HG03432 (cell line): Measurements from ENCODE around the gene CTNND2.

Experiments used
- ATAC-seq: cut with Tn5 transposase; IDR thresholded peaks from one replicate; pipeline ENCODE4 v1.9.1; 2021; ENCODE audit warnings: mild to moderate bottlenecking, moderate library complexity; ENCODE audit not compliant: unreplicated experiment

The CTNND2 gene, protein sequence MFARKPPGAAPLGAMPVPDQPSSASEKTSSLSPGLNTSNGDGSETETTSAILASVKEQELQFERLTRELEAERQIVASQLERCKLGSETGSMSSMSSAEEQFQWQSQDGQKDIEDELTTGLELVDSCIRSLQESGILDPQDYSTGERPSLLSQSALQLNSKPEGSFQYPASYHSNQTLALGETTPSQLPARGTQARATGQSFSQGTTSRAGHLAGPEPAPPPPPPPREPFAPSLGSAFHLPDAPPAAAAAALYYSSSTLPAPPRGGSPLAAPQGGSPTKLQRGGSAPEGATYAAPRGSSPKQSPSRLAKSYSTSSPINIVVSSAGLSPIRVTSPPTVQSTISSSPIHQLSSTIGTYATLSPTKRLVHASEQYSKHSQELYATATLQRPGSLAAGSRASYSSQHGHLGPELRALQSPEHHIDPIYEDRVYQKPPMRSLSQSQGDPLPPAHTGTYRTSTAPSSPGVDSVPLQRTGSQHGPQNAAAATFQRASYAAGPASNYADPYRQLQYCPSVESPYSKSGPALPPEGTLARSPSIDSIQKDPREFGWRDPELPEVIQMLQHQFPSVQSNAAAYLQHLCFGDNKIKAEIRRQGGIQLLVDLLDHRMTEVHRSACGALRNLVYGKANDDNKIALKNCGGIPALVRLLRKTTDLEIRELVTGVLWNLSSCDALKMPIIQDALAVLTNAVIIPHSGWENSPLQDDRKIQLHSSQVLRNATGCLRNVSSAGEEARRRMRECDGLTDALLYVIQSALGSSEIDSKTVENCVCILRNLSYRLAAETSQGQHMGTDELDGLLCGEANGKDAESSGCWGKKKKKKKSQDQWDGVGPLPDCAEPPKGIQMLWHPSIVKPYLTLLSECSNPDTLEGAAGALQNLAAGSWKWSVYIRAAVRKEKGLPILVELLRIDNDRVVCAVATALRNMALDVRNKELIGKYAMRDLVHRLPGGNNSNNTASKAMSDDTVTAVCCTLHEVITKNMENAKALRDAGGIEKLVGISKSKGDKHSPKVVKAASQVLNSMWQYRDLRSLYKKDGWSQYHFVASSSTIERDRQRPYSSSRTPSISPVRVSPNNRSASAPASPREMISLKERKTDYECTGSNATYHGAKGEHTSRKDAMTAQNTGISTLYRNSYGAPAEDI (N-terminal part only)

GRCh38 chr5:11904265-11904906, at the start of gene CTNND2:
Gene CTNND2 (minus strand): TSS chr5:11904446. CDS start chr5:11903853, 593 bp downstream.
- peak; percentile 4 for ATAC-seq

DNA sequence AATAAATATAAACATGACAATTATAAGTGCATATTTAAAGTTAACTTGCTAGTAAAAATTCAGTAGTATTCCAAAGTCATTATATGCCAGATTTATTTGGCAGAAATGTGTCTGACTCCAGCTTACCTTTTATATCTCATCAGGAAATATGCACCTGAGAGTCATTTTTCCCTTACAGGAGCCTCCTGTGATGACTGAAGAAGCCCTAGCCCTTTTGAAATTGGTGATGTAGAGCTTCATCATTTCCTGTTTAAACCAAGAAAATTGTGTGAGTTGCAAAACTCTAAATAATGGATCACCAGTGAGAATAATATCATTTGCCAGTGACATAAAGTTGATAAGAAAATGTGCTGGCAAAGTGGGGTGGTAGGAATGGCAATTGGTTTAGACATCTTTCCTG, 42.1 kb upstream of the CTNND2 start:
- ATAC-seq = no peak

DNA sequence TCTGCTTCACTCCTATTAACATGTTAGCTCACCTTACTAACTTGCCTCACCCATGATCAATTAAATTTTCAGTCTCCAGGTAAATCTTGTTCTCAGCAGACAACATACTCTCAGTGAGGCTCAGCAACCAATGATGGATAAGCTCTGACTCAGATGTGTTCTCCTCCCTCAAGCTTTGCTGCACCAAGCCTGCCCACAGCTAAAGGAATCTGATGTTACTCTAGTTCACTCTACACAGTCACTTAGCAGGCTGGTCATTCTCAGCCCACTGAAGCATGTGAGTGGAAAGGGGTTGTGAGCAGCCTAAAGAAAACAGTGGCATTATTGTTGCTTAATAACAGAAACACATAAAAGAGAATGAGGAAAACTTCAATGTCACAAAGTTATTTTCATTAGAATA, 37.3 kb upstream of the CTNND2 start:
- no peak for ATAC-seq

- no peak for ATAC-seq
These were observed 27.4 kb upstream of the CTNND2 start for GRCh38 chr5:11931638-11932037.

- ATAC-seq = no peak
These were observed 24.7 kb upstream of the CTNND2 start for GRCh38 chr5:11928909-11929308.

- no peak for ATAC-seq
These were observed 21.5 kb upstream of the CTNND2 start for GRCh38 chr5:11925701-11926100.

- ATAC-seq = no peak
These were observed 18.1 kb upstream of the CTNND2 start for GRCh38 chr5:11922394-11922793.

DNA sequence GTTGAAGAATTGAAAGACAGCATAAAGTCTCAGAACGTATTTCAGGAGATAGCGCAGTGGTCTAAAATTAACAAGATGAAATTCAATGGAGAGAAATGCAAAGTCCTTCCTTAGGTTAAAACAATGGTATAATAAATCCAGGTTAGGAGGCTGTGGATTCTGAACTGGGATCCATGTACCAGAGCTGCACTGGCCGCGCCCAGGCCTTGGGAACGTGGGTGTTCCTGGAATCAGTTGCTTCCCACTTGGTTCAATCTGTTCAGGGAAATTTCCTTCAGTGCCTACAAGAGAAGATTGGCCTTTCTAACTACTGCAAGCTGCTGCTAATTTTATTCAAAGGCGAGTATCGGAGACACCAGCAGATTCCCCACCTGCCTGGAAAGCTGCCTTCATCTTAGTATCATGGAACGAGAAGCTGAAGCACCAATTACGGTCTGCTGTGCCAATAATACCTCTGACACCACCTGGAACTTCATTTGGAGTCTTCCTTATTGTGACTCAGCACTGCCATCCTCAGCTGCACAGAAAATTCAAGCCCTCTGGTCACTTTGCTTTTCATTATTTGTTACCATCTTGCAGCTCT, 14.3 kb upstream of the CTNND2 start:
- ATAC-seq = no peak

GRCh38 chr5:11909471-11909870, 5.2 kb upstream of the CTNND2 start:
- ATAC-seq = no peak

- no peak for ATAC-seq
These were observed 2.3 kb upstream of the CTNND2 start for GRCh38 chr5:11906497-11906896.

GRCh38 chr5:11905206-11905605, 960 bp upstream of the CTNND2 start:
- no peak for ATAC-seq

DNA sequence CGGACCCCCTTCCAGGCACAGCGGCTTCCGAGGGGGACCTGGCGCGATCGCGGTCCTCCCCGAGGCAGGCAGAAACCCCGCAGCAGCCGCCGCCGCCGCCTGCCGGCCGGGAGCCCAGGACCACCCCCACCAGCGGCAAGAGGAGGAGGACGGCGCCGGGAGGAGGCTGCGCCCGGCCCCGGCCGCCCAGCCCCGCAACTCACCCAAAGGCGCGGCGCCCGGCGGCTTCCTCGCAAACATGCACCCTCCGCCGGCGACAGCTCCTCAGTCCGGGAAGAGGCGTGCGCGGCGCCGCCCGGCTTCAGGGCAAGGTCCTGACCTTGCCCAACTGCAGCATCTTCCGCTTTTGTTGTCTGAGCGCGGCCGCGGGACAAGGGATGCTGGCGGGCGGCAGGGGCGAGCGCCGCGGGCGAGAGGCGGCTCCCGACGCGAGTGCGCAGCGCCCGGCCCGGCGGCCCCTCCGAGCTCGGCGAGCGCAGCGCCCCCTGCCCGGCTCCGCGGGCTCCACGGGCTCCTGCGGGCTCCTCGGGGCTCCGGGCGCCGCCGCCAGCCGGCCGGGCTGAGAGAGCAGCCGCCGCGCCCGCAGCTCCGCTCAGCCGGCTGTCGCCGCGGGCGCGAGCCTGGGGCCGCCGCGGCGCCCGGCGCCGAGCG, 507 bp downstream of the CTNND2 start:
- ATAC-seq = peak; percentile 63

DNA sequence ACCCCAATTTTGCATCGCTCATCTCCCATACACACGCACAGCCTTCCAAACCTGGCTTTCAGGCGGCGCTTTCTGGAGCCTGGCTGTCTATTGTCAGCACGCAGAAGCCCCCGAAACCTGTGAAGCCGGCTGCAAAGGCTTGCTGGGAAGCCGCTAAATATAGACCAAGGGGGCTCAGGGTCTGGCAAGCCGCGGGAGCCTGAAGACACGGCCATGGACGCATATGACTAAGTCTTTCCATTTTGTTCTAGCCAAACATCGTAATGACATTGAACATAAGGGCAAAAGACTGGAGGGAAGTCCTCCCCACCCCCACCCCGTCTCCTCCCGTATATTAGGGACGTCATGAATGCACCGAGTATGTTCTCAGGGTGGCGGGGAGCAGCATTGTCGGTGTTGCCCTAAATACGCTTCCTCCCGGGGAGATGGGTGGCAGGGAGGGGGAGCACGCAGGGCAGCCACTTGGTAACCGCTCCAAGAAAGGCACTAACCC, 1.1 kb downstream of the CTNND2 start:
- no peak for ATAC-seq

DNA sequence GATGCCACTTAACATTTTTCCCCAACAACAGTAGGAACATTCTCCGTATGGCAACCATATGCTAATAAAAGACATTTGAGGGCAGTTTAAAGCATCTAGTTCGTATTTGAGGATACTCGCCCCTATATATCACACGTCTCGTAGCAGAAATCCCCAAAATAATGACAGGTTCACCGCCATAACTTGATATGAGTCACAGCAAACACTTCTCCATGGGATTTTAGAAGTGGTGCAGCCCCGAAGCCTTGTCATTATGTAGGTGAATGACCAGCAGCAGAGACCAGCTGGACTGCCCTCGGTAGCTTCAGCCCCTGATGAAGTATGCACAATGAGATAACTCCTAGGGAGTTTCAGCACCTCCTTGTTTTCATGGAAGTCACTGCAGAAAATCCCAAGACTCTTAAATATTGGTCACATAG, 2.0 kb downstream of the CTNND2 start:
- no peak for ATAC-seq

GRCh38 chr5:11898787-11899186, 5.5 kb downstream of the CTNND2 start:
- ATAC-seq = no peak

DNA sequence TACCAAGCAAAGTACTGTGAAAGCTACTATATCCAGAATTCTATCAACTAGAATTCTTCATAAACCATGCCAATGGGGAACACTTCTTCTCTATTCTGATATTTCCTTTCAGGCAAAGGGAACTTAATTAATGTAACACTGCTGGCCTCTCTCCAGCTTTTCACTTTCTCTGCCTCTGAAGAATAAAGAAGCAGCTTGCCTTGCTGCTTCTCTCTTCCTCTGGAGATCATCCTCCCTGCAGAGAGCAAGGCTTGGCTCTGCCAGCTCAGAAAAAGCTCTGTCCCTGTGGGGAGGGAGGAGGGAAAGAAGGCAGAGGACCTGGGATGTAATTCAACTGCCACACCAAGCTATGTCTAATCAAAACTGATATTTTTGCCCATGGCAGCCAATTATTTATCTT, 6.5 kb downstream of the CTNND2 start:
- ATAC-seq = no peak

DNA sequence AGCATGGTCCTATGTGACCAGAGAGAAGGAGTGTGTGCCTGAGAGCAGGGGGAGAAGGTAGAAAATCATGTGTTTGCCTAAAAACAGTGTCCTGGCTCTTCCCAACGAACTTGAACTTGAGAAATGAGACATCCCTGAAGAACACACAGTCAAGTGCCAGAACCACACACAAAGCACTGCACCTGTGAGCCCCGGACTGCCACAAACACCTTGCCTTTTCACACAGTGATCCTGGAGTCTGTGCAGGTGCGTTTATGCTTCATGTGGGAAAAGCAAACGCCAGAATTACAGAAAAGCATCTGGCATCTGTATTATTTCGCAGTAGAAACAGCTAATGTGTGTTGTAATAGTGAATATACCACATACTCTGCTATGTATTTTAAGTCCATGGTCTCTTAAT, 9.3 kb downstream of the CTNND2 start:
- ATAC-seq = no peak

- no peak for ATAC-seq
These were observed 11.4 kb downstream of the CTNND2 start for GRCh38 chr5:11892832-11893231.

- no peak for ATAC-seq
These were observed 13.5 kb downstream of the CTNND2 start for GRCh38 chr5:11890777-11891176.

GRCh38 chr5:11888221-11888620, 16.0 kb downstream of the CTNND2 start:
- ATAC-seq = no peak
